ENCODE data around the gene CAPNS2. TPM values are rescaled to one million over a fixed set of nuclear protein-coding genes. Genes with fewer than 3 reads are reported as not detected.

The CAPNS2 gene
- total RNA-seq: 1 to 10 TPM in 1 of 3 donors, under 1 TPM in 2; 0.66 to 1.0 (median 0.96) TPM

GRCh38 chr16:55566432-55567175 is at the start of gene CAPNS2:
TSS of gene CAPNS2 (plus strand) at chr16:55566684. CDS start at chr16:55566757, 73 bp downstream.
- Histone ChIP-seq H3K4me1 (no peaks in the 10 kb centered on the region), H3K9me3 (no peaks in the 10 kb centered on the region), H3K4me3 (no peak within 1 kb of the TSS), H3K27me3 (no peaks in the 10 kb centered on the region), H3K27ac (peak within 1 kb of the TSS in 1 of 2 donors; percentile 34), H3K36me3 (no peaks in the 10 kb centered on the region)
- DNase-seq (ENCODE audit: low spot score in 2 of 2): no peak
- TF ChIP-seq CTCF (IDR thresholded peaks at IDR 0.05) (no peak), POLR2AphosphoS5 (IDR thresholded peaks at IDR 0.05) (no peak), POLR2A (IDR thresholded peaks at IDR 0.05) (no peak)
- intact Hi-C loops (cut with DNase I; ENCODE audit: low total_unique reads): no loop called here

- Histone ChIP-seq H3K4me1 (no peaks in the 10 kb centered on the region), H3K9me3 (peaks cover 0 to 7% of the 10 kb centered on the region in 2 donors), H3K27me3 (no peaks in the 10 kb centered on the region), H3K27ac (no peak overlapping the region), H3K36me3 (no peaks in the 10 kb centered on the region), H3K4me3 (no peak overlapping the region)
- TF ChIP-seq POLR2A (IDR thresholded peaks at IDR 0.05) (no peak), POLR2AphosphoS5 (IDR thresholded peaks at IDR 0.05) (no peak), CTCF (IDR thresholded peaks at IDR 0.05) (no peak)
- DNase-seq (ENCODE audit: low spot score in 2 of 2): no peak
- intact Hi-C loops (cut with DNase I; ENCODE audit: low total_unique reads): no loop called here
These were observed 44.7 kb upstream of the CAPNS2 start for GRCh38 chr16:55521792-55522191.

- DNase-seq (ENCODE audit: low spot score in 2 of 2): no peak
These were observed 40.0 kb upstream of the CAPNS2 start for GRCh38 chr16:55526441-55526840.

GRCh38 chr16:55527885-55528284 is 38.6 kb upstream of the CAPNS2 start:
- no peaks in the 10 kb centered on the region for H3K27me3 ChIP-seq
- intact Hi-C loops (cut with DNase I; ENCODE audit: low total_unique reads): no loop called here
- H3K27ac ChIP-seq: no peak overlapping the region
- no peak for DNase-seq (ENCODE audit: low spot score in 2 of 2)
- no peaks in the 10 kb centered on the region for H3K36me3 ChIP-seq
- no peak overlapping the region for H3K4me3 ChIP-seq
- no peak for TF ChIP-seq CTCF (IDR thresholded peaks at IDR 0.05)
- TF ChIP-seq POLR2AphosphoS5 (IDR thresholded peaks at IDR 0.05): no peak
- TF ChIP-seq POLR2A (IDR thresholded peaks at IDR 0.05): no peak
- H3K9me3 ChIP-seq: no peaks in the 10 kb centered on the region
- H3K4me1 ChIP-seq: no peaks in the 10 kb centered on the region

More at GRCh38 chr16:55526441-55526840, 40.0 kb upstream of the CAPNS2 start:
- Histone ChIP-seq H3K9me3 (peaks cover 0 to 6% of the 10 kb centered on the region in 2 donors), H3K4me3 (no peak overlapping the region), H3K27ac (peak overlapping the region in 1 of 2 donors; percentile 17), H3K4me1 (no peaks in the 10 kb centered on the region), H3K27me3 (no peaks in the 10 kb centered on the region), H3K36me3 (no peaks in the 10 kb centered on the region)
- no peak for TF ChIP-seq CTCF (IDR thresholded peaks at IDR 0.05)
- no peak for TF ChIP-seq POLR2AphosphoS5 (IDR thresholded peaks at IDR 0.05)
- no peak for TF ChIP-seq POLR2A (IDR thresholded peaks at IDR 0.05)
- intact Hi-C loops (cut with DNase I; ENCODE audit: low total_unique reads): no loop called here

- intact Hi-C loops (cut with DNase I; ENCODE audit: low total_unique reads): no loop called here
- DNase-seq (ENCODE audit: low spot score in 2 of 2): no peak
- Histone ChIP-seq H3K9me3 (no peaks in the 10 kb centered on the region), H3K36me3 (no peaks in the 10 kb centered on the region), H3K27ac (no peak overlapping the region), H3K27me3 (no peaks in the 10 kb centered on the region), H3K4me1 (no peaks in the 10 kb centered on the region), H3K4me3 (no peak overlapping the region)
- TF ChIP-seq POLR2AphosphoS5 (IDR thresholded peaks at IDR 0.05) (no peak), CTCF (IDR thresholded peaks at IDR 0.05) (no peak), POLR2A (IDR thresholded peaks at IDR 0.05) (no peak)
These were observed 37.5 kb upstream of the CAPNS2 start for GRCh38 chr16:55529018-55529417.
